ENCODE results near the gene LSM3. TPM values are rescaled to one million over a fixed set of nuclear protein-coding genes. Genes with fewer than 3 reads are reported as not detected.

LSM3 gene
- total RNA-seq, 1 donor from 2014 or later: 8.8 TPM

GRCh38 chr3:14156201-14156600, 22.4 kb upstream of the LSM3 start:
- ATAC-seq: no peak
- Histone ChIP-seq H3K4me3 (no peak overlapping the region), H3K4me1 (no peaks in the 10 kb centered on the region), H3K27ac (no peak overlapping the region), H3K36me3 (peaks cover 93% of the 10 kb centered on the region), H3K9me3 (peaks cover 5% of the 10 kb centered on the region), H3K27me3 (no peaks in the 10 kb centered on the region)
- TF ChIP-seq, protein P1, sequence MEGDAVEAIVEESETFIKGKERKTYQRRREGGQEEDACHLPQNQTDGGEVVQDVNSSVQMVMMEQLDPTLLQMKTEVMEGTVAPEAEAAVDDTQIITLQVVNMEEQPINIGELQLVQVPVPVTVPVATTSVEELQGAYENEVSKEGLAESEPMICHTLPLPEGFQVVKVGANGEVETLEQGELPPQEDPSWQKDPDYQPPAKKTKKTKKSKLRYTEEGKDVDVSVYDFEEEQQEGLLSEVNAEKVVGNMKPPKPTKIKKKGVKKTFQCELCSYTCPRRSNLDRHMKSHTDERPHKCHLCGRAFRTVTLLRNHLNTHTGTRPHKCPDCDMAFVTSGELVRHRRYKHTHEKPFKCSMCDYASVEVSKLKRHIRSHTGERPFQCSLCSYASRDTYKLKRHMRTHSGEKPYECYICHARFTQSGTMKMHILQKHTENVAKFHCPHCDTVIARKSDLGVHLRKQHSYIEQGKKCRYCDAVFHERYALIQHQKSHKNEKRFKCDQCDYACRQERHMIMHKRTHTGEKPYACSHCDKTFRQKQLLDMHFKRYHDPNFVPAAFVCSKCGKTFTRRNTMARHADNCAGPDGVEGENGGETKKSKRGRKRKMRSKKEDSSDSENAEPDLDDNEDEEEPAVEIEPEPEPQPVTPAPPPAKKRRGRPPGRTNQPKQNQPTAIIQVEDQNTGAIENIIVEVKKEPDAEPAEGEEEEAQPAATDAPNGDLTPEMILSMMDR (IDR thresholded peaks at IDR 0.05): no peak
- intact Hi-C loops (cut with DNase I): no loop called here
- no peak for DNase-seq

DNA sequence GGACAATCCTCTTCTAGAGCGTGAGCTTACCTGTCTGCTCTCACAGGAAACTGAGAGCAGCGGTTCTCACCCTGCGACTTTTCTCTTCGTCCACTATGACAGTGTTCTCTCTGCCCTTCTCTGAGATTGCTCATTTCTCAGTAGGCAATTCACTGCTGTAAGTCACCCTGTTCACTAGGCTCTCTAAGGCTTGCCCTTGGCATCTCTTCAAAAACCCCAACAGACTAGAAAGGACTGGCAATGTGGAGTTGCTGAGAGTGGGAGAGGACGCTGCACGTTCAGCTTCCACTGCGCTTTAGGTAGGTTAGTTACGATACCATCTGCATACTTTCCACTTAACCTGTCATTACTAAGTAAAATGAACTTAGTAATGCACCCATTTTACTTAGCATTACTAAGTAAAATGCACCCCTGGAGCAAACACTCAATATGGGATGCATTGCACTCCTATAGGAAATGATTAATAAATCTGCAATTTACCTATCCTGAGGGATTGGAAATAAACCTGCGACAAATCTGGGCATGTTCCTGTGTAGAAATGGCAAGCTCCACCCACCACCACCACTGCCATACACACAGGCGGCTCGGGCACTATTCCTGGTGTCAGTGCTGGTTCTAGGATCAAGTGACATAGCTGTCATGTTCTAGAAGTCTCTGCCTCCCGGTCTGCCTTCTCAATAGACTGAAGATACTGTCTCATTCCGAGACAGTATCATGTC, 21.6 kb upstream of the LSM3 start:
- Histone ChIP-seq H3K36me3 (peaks cover 93% of the 10 kb centered on the region), H3K9me3 (peaks cover 13% of the 10 kb centered on the region), H3K4me3 (no peak overlapping the region), H3K27ac (no peak overlapping the region), H3K27me3 (no peaks in the 10 kb centered on the region), H3K4me1 (no peaks in the 10 kb centered on the region)
- TF ChIP-seq, protein P1 (IDR thresholded peaks at IDR 0.05): no peak
- ATAC-seq: no peak
- intact Hi-C loops (cut with DNase I): no loop called here
- no peak for DNase-seq

DNA sequence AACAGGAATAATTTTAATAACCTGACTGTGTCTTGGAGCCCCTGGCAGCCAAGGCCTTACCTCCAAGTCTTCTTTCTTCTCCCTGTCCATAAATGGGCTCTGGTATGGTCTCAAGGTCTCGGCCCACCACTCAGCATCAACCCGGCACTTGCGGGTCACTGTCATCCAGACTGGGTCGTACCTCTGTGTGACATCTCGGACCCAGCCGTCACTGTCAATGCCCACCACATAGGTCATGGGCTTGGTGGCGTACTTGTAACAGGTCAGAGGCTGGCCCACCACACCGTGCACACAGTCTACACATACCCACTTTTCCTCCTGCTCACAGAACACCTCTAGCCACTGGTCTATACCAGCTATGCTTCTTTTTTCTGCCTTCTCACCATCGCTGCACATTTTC, 20.7 kb upstream of the LSM3 start:
- Histone ChIP-seq H3K9me3 (peaks cover 13% of the 10 kb centered on the region), H3K4me3 (no peak overlapping the region), H3K27me3 (no peaks in the 10 kb centered on the region), H3K36me3 (peaks cover 96% of the 10 kb centered on the region), H3K4me1 (no peaks in the 10 kb centered on the region), H3K27ac (no peak overlapping the region)
- intact Hi-C loops (cut with DNase I): no loop called here
- DNase-seq (no peak), ATAC-seq (no peak)
- TF ChIP-seq, protein P1 (IDR thresholded peaks at IDR 0.05): no peak

GRCh38 chr3:14158370-14158769, 20.2 kb upstream of the LSM3 start:
- TF ChIP-seq, protein P1 (IDR thresholded peaks at IDR 0.05): no peak
- Histone ChIP-seq H3K27me3 (no peaks in the 10 kb centered on the region), H3K36me3 (peaks cover 96% of the 10 kb centered on the region), H3K4me1 (no peaks in the 10 kb centered on the region), H3K27ac (no peak overlapping the region), H3K4me3 (no peak overlapping the region), H3K9me3 (peaks cover 13% of the 10 kb centered on the region)
- intact Hi-C loops (cut with DNase I): no loop called here
- DNase-seq: no peak
- no peak for ATAC-seq

GRCh38 chr3:14159426-14159825, 19.2 kb upstream of the LSM3 start:
- Histone ChIP-seq H3K9me3 (peaks cover 13% of the 10 kb centered on the region), H3K27me3 (no peaks in the 10 kb centered on the region), H3K36me3 (peaks cover 96% of the 10 kb centered on the region), H3K4me1 (no peaks in the 10 kb centered on the region), H3K4me3 (no peak overlapping the region), H3K27ac (no peak overlapping the region)
- intact Hi-C loops (cut with DNase I): no loop called here
- TF ChIP-seq, protein P1 (IDR thresholded peaks at IDR 0.05): no peak
- ATAC-seq (no peak), DNase-seq (no peak)

Measured in upper lobe of right lung (tissue), 1 donor.